Endothelial cell of umbilical vein (primary cell): ENCODE measurements around the gene LITAF. TPM values are rescaled to one million over a fixed set of nuclear protein-coding genes. Genes with fewer than 3 reads are reported as not detected.

Experiments
- BruUV-seq: library from RNA; stranded (reverse); fragments of 400-500 nt; replicated peaks from 2 replicates; lab custom pipeline; 2021; lab: Mats Ljungman, UMichigan
- CTCF ChIA-PET: fragments of 300-600, 350-600 bp; sonication (Branson Sonifier 250); formaldehyde crosslinking; loops from one replicate; lab custom pipeline; 2021; ENCODE audit warnings: antibody characterized with exemption, inconsistent platforms; lab: Charles Lee
- POLR2A ChIA-PET: fragments of 300-600, 350-600 bp; sonication (Branson Sonifier 250); formaldehyde crosslinking; loops from one replicate; lab custom pipeline; 2021; ENCODE audit warnings: antibody characterized with exemption, inconsistent platforms; lab: Charles Lee
- DNase-seq: peaks from one replicate; pipeline ENCODE4 v3.0.0-alpha.2; 2011; ENCODE audit warnings: low read depth, low spot score
- FAIRE-seq: peaks from 2 replicates; lab custom pipeline; 2011; peaks lifted over from hg19 to GRCh38; lab: Jason Lieb, UNC
- H2AFZ ChIP-seq: 2 replicates; pipeline ENCODE4 v1.6.0; 2012; ENCODE audit warnings: low read depth, low read length, control low read depth, inconsistent platforms
- H3K27ac ChIP-seq: 2 replicates; pipeline ENCODE4 v1.5.1; 2011; ENCODE audit warnings: low read depth, mild to moderate bottlenecking, control low read depth, low read length, moderate library complexity; ENCODE audit not compliant: insufficient read depth
- H3K27me3 ChIP-seq, 2 experiments: 2 replicates each; pipeline versions ENCODE4 v1.6.0 to v1.6.1; 2011; ENCODE audit warnings: low read length in 2 of 2, mixed read lengths in 1 of 2; ENCODE audit not compliant: control insufficient read depth in 2 of 2, insufficient read depth in 2 of 2
- H3K36me3 ChIP-seq, 2 experiments: 2 replicates in 1 of 2; 3 replicates in 1 of 2; pipeline ENCODE4 v1.5.1; 2011; ENCODE audit warnings: low read length in 2 of 2, mild to moderate bottlenecking in 1 of 2, moderate library complexity in 1 of 2; ENCODE audit not compliant: control insufficient read depth in 2 of 2, insufficient read depth in 2 of 2; ENCODE audit errors: extremely low read depth in 1 of 2
- H3K4me1 ChIP-seq: 3 replicates; pipeline ENCODE4 v1.5.1; 2011; ENCODE audit warnings: mild to moderate bottlenecking, low read length; ENCODE audit not compliant: control insufficient read depth, insufficient read depth; ENCODE audit errors: extremely low read depth
- H3K4me2 ChIP-seq: 2 replicates; pipeline ENCODE4 v1.6.1; 2011; ENCODE audit warnings: low read length, control low read depth, mixed read lengths; ENCODE audit not compliant: insufficient read depth
- H3K4me3 ChIP-seq, 3 experiments: fragments of 200-600 bp in 1 of 3; sonication (generic), shearing (Covaris generic) in 1 of 3; replicated peaks in 1 of 3; 2 replicates each; pipeline ENCODE4 v1.5.1; 2011 to 2016; ENCODE audit warnings: control low read depth in 3 of 3, low read length in 3 of 3, mild to moderate bottlenecking in 2 of 3, inconsistent platforms in 1 of 3, low read depth in 1 of 3, moderate library complexity in 1 of 3; ENCODE audit not compliant: insufficient read depth in 1 of 3
- H3K79me2 ChIP-seq: 2 replicates; pipeline ENCODE4 v1.6.0; 2012; ENCODE audit warnings: low read length, inconsistent platforms; ENCODE audit not compliant: control insufficient read depth, insufficient read depth
- H3K9ac ChIP-seq: replicated peaks from 2 replicates; pipeline ENCODE3; 2011; ENCODE audit warnings: low read length, control low read depth; ENCODE audit not compliant: insufficient read depth; ENCODE audit errors: extremely low read depth
- H3K9me1 ChIP-seq: replicated peaks from 3 replicates; pipeline ENCODE4 v1.6.0; 2011; ENCODE audit warnings: mild to moderate bottlenecking, low read length; ENCODE audit not compliant: control insufficient read depth, insufficient read depth; ENCODE audit errors: extremely low read depth
- H3K9me3 ChIP-seq: replicated peaks from 2 replicates; pipeline ENCODE4 v1.5.1; 2012; ENCODE audit warnings: low read length, inconsistent platforms; ENCODE audit not compliant: control insufficient read depth, insufficient read depth
- H4K20me1 ChIP-seq: replicated peaks from 2 replicates; pipeline ENCODE3; 2011; ENCODE audit warnings: mild to moderate bottlenecking, low read length; ENCODE audit not compliant: control insufficient read depth, insufficient read depth; ENCODE audit errors: extremely low read depth
- CTCF ChIP-seq, 2 donors: IDR thresholded peaks; 1 replicate in 1 of 2; 2 replicates in 1 of 2; pipeline ENCODE4 v1.5.1; 2011; ENCODE audit warnings: low read length in 2 of 2, mild to moderate bottlenecking in 2 of 2, moderate library complexity in 2 of 2, control low read depth in 1 of 2, inconsistent platforms in 1 of 2, low read depth in 1 of 2; ENCODE audit not compliant: insufficient read depth in 1 of 2; ENCODE audit errors: extremely low read depth in 1 of 2
- EZH2 ChIP-seq: IDR thresholded peaks from 2 replicates; pipeline ENCODE4 v1.6.1; 2012; ENCODE audit warnings: borderline replicate concordance, low read depth, mild to moderate bottlenecking, moderate library complexity, low read length, inconsistent platforms; ENCODE audit not compliant: severe bottlenecking
- FOS ChIP-seq: IDR thresholded peaks from 2 replicates; pipeline ENCODE4 v1.6.1; 2011; ENCODE audit warnings: mild to moderate bottlenecking, low read length, moderate library complexity, borderline replicate concordance; ENCODE audit not compliant: insufficient read depth
- GATA2 ChIP-seq: IDR thresholded peaks from 2 replicates; pipeline ENCODE4 v1.7.0; 2011; ENCODE audit warnings: low read depth, mild to moderate bottlenecking, moderate library complexity, mixed read lengths, low read length; ENCODE audit not compliant: insufficient read length, insufficient read depth
- JUN ChIP-seq: IDR thresholded peaks from 2 replicates; pipeline ENCODE4 v1.6.1; 2011; ENCODE audit warnings: borderline replicate concordance, low read depth; ENCODE audit not compliant: insufficient read length, insufficient read depth
- MAX ChIP-seq: IDR thresholded peaks from 2 replicates; pipeline ENCODE4 v1.6.1; 2011; ENCODE audit not compliant: insufficient read depth, insufficient read length
- MYC ChIP-seq: IDR thresholded peaks from one replicate; pipeline ENCODE4 v1.6.1; 2011; ENCODE audit warnings: mild to moderate bottlenecking, low read depth, low read length
- POLR2A ChIP-seq: IDR thresholded peaks from 2 replicates; pipeline ENCODE4 v1.6.1; 2012; ENCODE audit warnings: low read depth, mild to moderate bottlenecking, control low read depth, low read length
- POLR2AphosphoS5 ChIP-seq: IDR thresholded peaks from 2 replicates; pipeline ENCODE4 v1.6.1; 2012; ENCODE audit warnings: low read depth, mild to moderate bottlenecking, control low read depth, low read length, moderate library complexity; ENCODE audit not compliant: insufficient read depth
- dilution Hi-C: fragments of 300-500 bp; cut with MboI; formaldehyde crosslinking; loops from one replicate; pipeline ENCODE4 v1.15.0; 2019; ENCODE audit warnings: low sequenced_read_pairs; ENCODE audit not compliant: extremely low pct_ligation_motif_present
- intact Hi-C: fragments of 100-400 bp; cut with micrococcal nuclease; formaldehyde crosslinking; loops from one replicate; pipeline ENCODE4 v1.10.0; 2022
- polyA plus RNA-seq, 4 experiments: library from polyadenylated mRNA; depleted of rRNA in 3 of 4; stranded (reverse) in 3 of 4; unstranded in 1 of 4; fragments of >200 nt; gene quantifications; 2 replicates each; pipeline versions ENCODE4 v1.2.1 to v1.2.3, GENCODE V29; 2011 to 2012; ENCODE audit warnings: missing spikeins in 1 of 4
- total RNA-seq: library from RNA; stranded (reverse); gene quantifications from 2 replicates; pipeline ENCODE4 v1.2.3, GENCODE V29; 2021

The LITAF gene
- total and polyA plus RNA-seq, 2 donors (not counting 3 experiments of a cell fraction or from before 2014, with no cell fraction given), result 15.2 to 27.2 TPM

GRCh38 chr16:11630046-11630767, 43.5 kb upstream of the LITAF start:
- POLR2A ChIA-PET, result interaction anchor here (0.6 to 0.7 kb wide), 2 partner anchors 18 to 105 kb away, joined by 4 to 5 read pairs; no protein-coding TSS in a partner anchor
- no peak overlapping the region for H3K4me2 ChIP-seq
- intact Hi-C loops, result no loop called here
- H3K27ac ChIP-seq, result no peak overlapping the region
- H3K36me3 ChIP-seq, result no peaks in the 10 kb centered on the region
- no peaks in the 10 kb centered on the region for H4K20me1 ChIP-seq
- DNase-seq (no peak), FAIRE-seq (no peak)
- H3K79me2 ChIP-seq, result no peaks in the 10 kb centered on the region
- no peak overlapping the region for H3K9ac ChIP-seq
- no peaks in the 10 kb centered on the region for H3K9me3 ChIP-seq
- no peaks in the 10 kb centered on the region for H3K9me1 ChIP-seq
- no peaks in the 10 kb centered on the region for H3K27me3 ChIP-seq
- H2AFZ ChIP-seq, result no peak overlapping the region
- dilution Hi-C loops, result no loop called here
- H3K4me3 ChIP-seq, result no peak overlapping the region
- TF ChIP-seq POLR2A, result no peak
- TF ChIP-seq MAX, result no peak
- no peak for TF ChIP-seq MYC
- TF ChIP-seq EZH2, result no peak
- no peak for TF ChIP-seq CTCF (IDR thresholded peaks at IDR 0.05; ENCODE audit: extremely low read depth in 1 of 2, insufficient read depth in 1 of 2, low read depth in 1 of 2, low read length in 2 of 2)
- no peak for TF ChIP-seq FOS
- no peak for TF ChIP-seq JUN
- no peak for TF ChIP-seq GATA2
- no peak for TF ChIP-seq POLR2AphosphoS5
- H3K4me1 ChIP-seq, result no peaks in the 10 kb centered on the region
- no TSS peak for BruUV-seq
- CTCF ChIA-PET, result interaction anchor here (1.0 to 1.3 kb wide), 6 partner anchors 10 to 438 kb away, joined by 3 to 7 read pairs (median 3); partner anchors contain the start of gene LITAF
